Measurements from ENCODE around the gene PIGK. TPM values are rescaled to one million over a fixed set of nuclear protein-coding genes. Genes with fewer than 3 reads are reported as not detected.

Gene PIGK
- total and polyA plus RNA-seq, 10 of the 15 experiments (the other 5 are each of a cell fraction or from before 2014, with no cell fraction given), result 9.1 to 27.4 (median 16.9) TPM

- TF ChIP-seq ETV6 (conservative IDR thresholded peaks at IDR 0.05 in 1 of 2, IDR thresholded peaks at IDR 0.05 in 1 of 2; ENCODE audit: borderline replicate concordance in 1 of 2, low read depth in 1 of 2) (no peak), PAX5 (IDR thresholded peaks at IDR 0.05; ENCODE audit: borderline replicate concordance, low read depth, low read length) (no peak), BACH1 (IDR thresholded peaks at IDR 0.05; ENCODE audit: borderline replicate concordance) (no peak), SUZ12 (IDR thresholded peaks at IDR 0.05; ENCODE audit: unreplicated experiment) (no peak), MLLT1 (IDR thresholded peaks at IDR 0.05) (no peak), MAX (IDR thresholded peaks at IDR 0.05; ENCODE audit: low read depth, low read length) (no peak), NBN (IDR thresholded peaks at IDR 0.05) (no peak)
Measured at GRCh38 chr1:77265180-77265579, 46.0 kb upstream of the PIGK start (continued).

GRCh38 chr1:77263708-77264107 lies 44.5 kb upstream of the PIGK start:
- DNase-seq (ENCODE audit: low read depth, low spot score), result no peak
- no peak overlapping the region for H2AFZ ChIP-seq (ENCODE audit: control insufficient read depth, low read depth, low read length)
- in situ Hi-C loops (cut with MboI), result no loop called here
- no peak for TF ChIP-seq CBFB (IDR thresholded peaks at IDR 0.05; ENCODE audit: low read depth)
- TF ChIP-seq CHD2 (IDR thresholded peaks at IDR 0.05; ENCODE audit: borderline replicate concordance, low read depth, low read length), result no peak
- no peak for TF ChIP-seq IKZF2 (IDR thresholded peaks at IDR 0.05)
- TF ChIP-seq RAD51 (IDR thresholded peaks at IDR 0.05), result no peak
- TF ChIP-seq SIN3A (IDR thresholded peaks at IDR 0.05; ENCODE audit: low read depth, low read length), result no peak
- TF ChIP-seq REST (IDR thresholded peaks at IDR 0.05; ENCODE audit: low read depth, low read length), result no peak
- CTCF ChIA-PET, result no interaction called here
- no peak overlapping the region for H3K4me3 ChIP-seq
- H3K79me2 ChIP-seq (ENCODE audit: control insufficient read depth, insufficient read depth, low read length), result no peaks in the 10 kb centered on the region
- no peaks in the 10 kb centered on the region for H3K9me3 ChIP-seq (replicated peaks; ENCODE audit: control insufficient read depth, insufficient read depth, low read length)
- POLR2A ChIA-PET, result no interaction called here
- BruUV-seq (replicated peaks), result no TSS peak
- RAD21 ChIA-PET (ENCODE audit: unreplicated experiment), result no interaction called here
- no peak overlapping the region for H3K9ac ChIP-seq (ENCODE audit: control insufficient read depth, insufficient read depth, low read length)
- no peaks in the 10 kb centered on the region for H4K20me1 ChIP-seq (ENCODE audit: control insufficient read depth, insufficient read depth)
- no peaks in the 10 kb centered on the region for H3K4me1 ChIP-seq (ENCODE audit: control insufficient read depth, insufficient read depth, low read length)
- no peak overlapping the region for H3K27ac ChIP-seq (ENCODE audit: control insufficient read depth, insufficient read depth)
- no peak for ATAC-seq
- no peak for FAIRE-seq
- no peaks in the 10 kb centered on the region for H3K36me3 ChIP-seq (ENCODE audit: control insufficient read depth in 2 of 2, insufficient read depth in 2 of 2, low read length in 1 of 2)
- intact Hi-C loops (cut with micrococcal nuclease; ENCODE audit: unreplicated experiment), result no loop called here
- H3K27me3 ChIP-seq (replicated peaks in 1 of 2; ENCODE audit: control insufficient read depth in 2 of 2, insufficient read depth in 2 of 2, low read length in 1 of 2), result no peaks in the 10 kb centered on the region
- 0% methylated on average over 1 of the region's 1 CpG for WGBS (ENCODE audit: insufficient coverage, insufficient replicate concordance, low lambda C conversion rate, missing lambda C conversion rate)
- SMC1A ChIA-PET (ENCODE audit: uncharacterized antibody, unreplicated experiment), result no interaction called here
- no peak overlapping the region for H3K4me2 ChIP-seq (ENCODE audit: control insufficient read depth, insufficient read depth)

Data from GM12878 (cell line).